Activated CD8-positive, alpha-beta T cell treated with anti-CD3 and anti-CD28 coated beads for 36 hours (primary cell): ENCODE measurements around the gene CCDC50. TPM values are rescaled to one million over a fixed set of nuclear protein-coding genes. Genes with fewer than 3 reads are reported as not detected.

Experiments used
- ATAC-seq: fragments of 200-7000 bp; cut with Tn5 transposase; one replicate; pipeline ENCODE4 v1.10.0; 2021; ENCODE audit warnings: mild to moderate bottlenecking, moderate library complexity
- CTCF ChIA-PET: fragments of 350-600 bp; sonication (Branson Sonifier 250); formaldehyde crosslinking; loops from one replicate; lab custom pipeline; 2021; ENCODE audit warnings: antibody characterized with exemption; lab: Charles Lee
- POLR2A ChIA-PET: fragments of 350-600 bp; sonication (Branson Sonifier 250); formaldehyde crosslinking; loops from one replicate; lab custom pipeline; 2021; ENCODE audit warnings: antibody characterized with exemption; lab: Charles Lee
- DNase-seq: peaks from one replicate; pipeline ENCODE4 v3.0.0-alpha.2; 2020
- H3K27ac Mint-ChIP-seq: one replicate; pipeline ENCODE4 v1.8.0; 2021; ENCODE audit warnings: mild to moderate bottlenecking, mixed read lengths
- H3K27me3 Mint-ChIP-seq: one replicate; pipeline ENCODE4 v1.8.0; 2021; ENCODE audit warnings: mixed read lengths
- H3K36me3 Mint-ChIP-seq: one replicate; pipeline ENCODE4 v1.8.0; 2021; ENCODE audit warnings: low read depth, mixed read lengths
- H3K4me1 Mint-ChIP-seq: one replicate; pipeline ENCODE4 v1.8.0; 2021; ENCODE audit warnings: low read depth, mixed read lengths
- H3K4me3 Mint-ChIP-seq: one replicate; pipeline ENCODE4 v1.8.0; 2021; ENCODE audit warnings: mild to moderate bottlenecking, moderate library complexity, mixed read lengths
- H3K9me3 Mint-ChIP-seq: one replicate; pipeline ENCODE4 v1.8.0; 2021; ENCODE audit warnings: mixed read lengths
- CTCF ChIP-seq: fragments of 200-600 bp; IDR thresholded peaks from one replicate; pipeline ENCODE4 v1.8.0; 2022; ENCODE audit warnings: antibody characterized with exemption, mild to moderate bottlenecking
- intact Hi-C: fragments of 100-400 bp; cut with micrococcal nuclease; formaldehyde crosslinking; loops from one replicate; pipeline ENCODE4 v1.10.0; 2022
- total RNA-seq, 2 experiments: library from RNA; stranded (reverse); gene quantifications; one replicate each; pipeline ENCODE4 v1.2.3, GENCODE V29; 2021

Gene CCDC50
- total RNA-seq, 2 experiments from 2014 or later: 7.3 to 7.6 TPM

DNA sequence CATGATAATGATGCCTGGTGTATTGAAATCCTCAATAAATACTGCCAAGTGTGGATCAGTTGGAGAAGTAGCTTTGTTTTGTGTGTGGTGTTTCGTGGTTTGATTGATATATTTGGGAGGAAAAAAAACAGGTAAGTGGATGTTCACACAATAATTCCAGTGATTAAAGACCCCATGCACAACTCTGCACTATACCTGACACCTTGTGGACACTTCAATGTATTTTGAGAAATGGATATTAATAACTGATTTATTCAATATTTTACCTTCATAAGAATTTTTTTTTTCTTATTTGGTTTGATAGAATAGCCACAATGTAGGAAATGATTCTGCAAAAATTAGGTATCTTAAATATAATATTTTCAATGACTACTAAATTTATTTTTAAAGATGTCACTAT lies 69.4 kb downstream of the CCDC50 start:
- no peak for TF ChIP-seq CTCF
- ATAC-seq (no peak), DNase-seq (no peak)
- Mint-ChIP-seq H3K27ac (no peak overlapping the region), H3K9me3 (no peaks in the 10 kb centered on the region), H3K27me3 (no peaks in the 10 kb centered on the region), H3K4me1 (no peaks in the 10 kb centered on the region), H3K4me3 (no peak overlapping the region), H3K36me3 (no peaks in the 10 kb centered on the region)
- CTCF ChIA-PET: no interaction called here
- POLR2A ChIA-PET: no interaction called here
- intact Hi-C loops: no loop called here

DNA sequence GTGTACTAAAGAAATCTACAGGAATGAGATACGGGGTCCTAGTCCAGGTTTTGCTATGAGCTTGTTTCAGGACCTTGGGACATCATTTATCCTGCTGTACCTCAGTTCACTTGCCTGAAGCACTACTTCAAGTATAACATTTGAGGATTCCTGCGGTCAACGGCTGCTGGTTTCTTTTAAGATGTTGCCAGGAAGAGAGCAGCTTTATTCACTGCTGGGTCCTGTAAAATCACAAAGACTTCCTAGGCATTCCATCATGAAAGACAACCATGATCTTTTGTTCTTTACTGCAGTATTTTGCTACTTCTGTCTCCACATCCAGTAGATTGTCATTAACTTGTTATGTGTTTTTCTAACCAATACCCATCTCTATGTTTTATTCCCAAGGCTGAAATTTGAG lies 70.7 kb downstream of the CCDC50 start:
- TF ChIP-seq CTCF: no peak
- CTCF ChIA-PET: no interaction called here
- intact Hi-C loops: no loop called here

DNA sequence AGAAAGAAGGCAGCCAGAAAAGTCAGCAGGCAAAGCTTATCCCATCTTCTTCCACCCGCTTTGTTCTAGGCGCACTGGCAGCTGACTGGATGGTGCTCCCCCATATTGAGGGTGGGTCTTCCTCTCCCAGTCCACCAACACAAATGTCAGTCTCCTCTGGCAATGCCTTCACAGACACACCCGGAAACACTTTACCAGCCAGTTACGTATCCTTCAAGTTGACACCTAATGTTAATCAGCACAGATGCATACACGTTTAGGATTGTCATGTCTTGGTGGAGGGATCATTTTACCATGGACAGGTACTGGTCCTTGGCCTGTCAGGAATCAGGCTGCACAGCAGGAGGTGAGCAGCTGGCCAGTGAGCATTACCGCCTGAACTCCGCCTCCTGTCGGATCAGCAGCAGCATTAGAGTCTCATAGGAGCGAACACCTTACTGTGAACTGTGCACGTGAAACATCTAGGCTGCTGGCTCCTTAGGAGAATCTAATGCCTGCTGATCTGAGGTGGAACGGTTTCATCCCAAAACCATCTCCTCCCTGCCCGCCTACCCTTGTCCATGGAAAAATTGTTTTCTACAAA lies 72.7 kb downstream of the CCDC50 start:
- ChIA-PET CTCF (no interaction called here), POLR2A (no interaction called here)
- Mint-ChIP-seq H3K4me1 (no peaks in the 10 kb centered on the region), H3K9me3 (no peaks in the 10 kb centered on the region), H3K27ac (no peak overlapping the region), H3K36me3 (no peaks in the 10 kb centered on the region), H3K4me3 (no peak overlapping the region), H3K27me3 (no peaks in the 10 kb centered on the region)
- TF ChIP-seq CTCF: no peak
- ATAC-seq: no peak
- intact Hi-C loops: no loop called here
- no peak for DNase-seq

More for the DNA sequence above, 70.7 kb downstream of the CCDC50 start:
- DNase-seq (no peak), ATAC-seq (no peak)
- no peaks in the 10 kb centered on the region for H3K4me1 Mint-ChIP-seq
- no peak overlapping the region for H3K4me3 Mint-ChIP-seq
- H3K27ac Mint-ChIP-seq: no peak overlapping the region
- no peaks in the 10 kb centered on the region for H3K36me3 Mint-ChIP-seq
- no peaks in the 10 kb centered on the region for H3K9me3 Mint-ChIP-seq
- H3K27me3 Mint-ChIP-seq: no peaks in the 10 kb centered on the region
- POLR2A ChIA-PET: no interaction called here

DNA sequence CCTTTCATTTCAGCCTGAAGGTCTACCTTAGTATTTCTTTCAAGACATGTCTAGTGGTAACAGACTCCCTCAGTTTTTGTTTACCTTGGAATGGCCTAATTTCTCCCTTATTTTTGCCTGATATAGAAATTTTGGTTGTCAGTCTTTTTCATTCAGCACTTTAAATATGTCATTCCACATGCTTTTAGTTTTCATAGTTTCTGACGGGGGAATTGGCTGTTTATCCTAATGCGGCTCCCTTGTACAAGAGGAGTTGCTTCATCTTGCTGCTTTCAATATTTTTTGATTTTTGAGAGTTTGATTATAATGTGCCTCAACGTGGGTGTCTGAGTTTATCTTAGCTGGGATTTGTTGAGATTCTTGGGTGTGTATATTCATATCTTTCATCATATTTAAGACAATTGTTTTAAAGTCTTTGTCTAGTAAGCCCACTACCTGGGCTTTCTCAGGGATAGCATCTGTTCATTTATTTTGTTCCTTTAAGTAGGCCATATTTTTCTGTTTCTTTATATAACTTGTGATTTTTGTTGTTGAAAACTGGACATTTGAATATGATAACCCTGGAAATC lies 80.7 kb downstream of the CCDC50 start:
- Mint-ChIP-seq H3K4me1 (no peaks in the 10 kb centered on the region), H3K27ac (no peak overlapping the region), H3K4me3 (no peak overlapping the region), H3K27me3 (no peaks in the 10 kb centered on the region), H3K36me3 (no peaks in the 10 kb centered on the region), H3K9me3 (peaks cover 5% of the 10 kb centered on the region)
- no peak for TF ChIP-seq CTCF
- POLR2A ChIA-PET: no interaction called here
- CTCF ChIA-PET: no interaction called here
- DNase-seq (no peak), ATAC-seq (no peak)
- intact Hi-C loops: no loop called here

GRCh38 chr3:191412759-191413158 lies 83.6 kb downstream of the CCDC50 start:
- no peak for ATAC-seq
- intact Hi-C loops: no loop called here
- TF ChIP-seq CTCF: no peak
- ChIA-PET CTCF (no interaction called here), POLR2A (no interaction called here)
- H3K9me3 Mint-ChIP-seq: peaks cover 5% of the 10 kb centered on the region
- no peak for DNase-seq
- no peaks in the 10 kb centered on the region for H3K4me1 Mint-ChIP-seq
- H3K27me3 Mint-ChIP-seq: no peaks in the 10 kb centered on the region
- no peaks in the 10 kb centered on the region for H3K36me3 Mint-ChIP-seq
- no peak overlapping the region for H3K27ac Mint-ChIP-seq
- no peak overlapping the region for H3K4me3 Mint-ChIP-seq
